SHP77 (cell line): Measurements from ENCODE around the gene TMEM164.

Experiments
- DNase-seq, 2 experiments: peaks; one replicate each; lab custom pipeline; 2025; lab: John Stamatoyannopoulos, UW

The TMEM164 gene

DNA sequence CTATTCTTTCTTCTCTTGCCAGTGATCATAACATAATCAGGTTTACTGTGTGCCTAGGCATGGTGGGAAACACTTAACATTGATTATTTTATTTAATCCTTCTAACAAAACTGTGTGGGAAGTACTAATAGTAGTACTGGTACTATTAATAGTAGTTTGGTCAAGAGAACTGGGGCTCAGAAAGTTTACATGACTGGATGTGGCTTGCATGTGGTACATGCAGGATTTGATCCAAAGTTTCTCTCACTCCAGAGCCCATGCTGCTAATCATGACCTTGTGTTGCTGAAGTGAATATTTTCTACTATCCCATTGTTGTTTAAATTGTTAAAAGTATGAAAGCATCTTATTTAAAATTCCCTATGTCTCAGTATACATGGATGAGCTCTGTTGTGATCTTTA, 78.4 kb downstream of the TMEM164 start:
- no peak for DNase-seq

DNA sequence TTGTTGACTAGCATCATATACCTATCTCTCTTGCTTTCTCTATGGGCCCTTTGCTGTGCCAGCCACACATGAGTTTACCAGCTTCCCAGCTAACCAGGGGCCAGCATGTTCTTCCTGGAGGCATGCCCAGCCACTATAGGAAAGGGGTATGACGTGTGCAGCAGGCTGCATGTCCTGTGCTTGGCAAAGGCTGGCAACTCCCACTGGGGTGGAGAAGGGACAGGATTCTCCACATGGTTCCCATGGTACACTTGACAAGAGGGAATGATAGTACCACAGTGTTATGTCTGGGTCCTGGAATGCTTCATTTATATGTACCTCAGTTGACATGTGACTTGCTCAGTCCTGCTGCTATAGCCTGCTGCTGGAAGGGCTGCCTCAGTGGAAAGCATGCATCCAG, 78.8 kb downstream of the TMEM164 start:
- DNase-seq: no peak

DNA sequence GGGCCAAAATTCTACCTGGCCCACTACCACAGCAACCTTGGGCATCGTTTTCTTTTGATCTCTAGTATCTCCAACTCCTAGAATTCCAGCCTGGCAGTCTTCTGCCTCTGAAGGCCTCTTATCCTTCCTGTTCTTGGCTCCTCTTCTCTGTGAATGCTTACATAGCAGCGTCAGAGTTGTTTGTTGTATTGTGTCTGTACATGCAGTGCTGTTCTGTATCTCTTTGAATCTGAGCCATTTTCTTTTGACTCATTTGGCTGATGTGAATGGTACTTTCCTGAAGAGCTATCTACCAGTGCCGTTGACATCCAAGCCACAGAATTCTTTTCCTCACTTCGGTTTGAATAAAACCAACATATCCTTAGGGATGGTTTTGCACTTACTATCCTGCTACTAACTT, 79.2 kb downstream of the TMEM164 start:
- no peak for DNase-seq

DNA sequence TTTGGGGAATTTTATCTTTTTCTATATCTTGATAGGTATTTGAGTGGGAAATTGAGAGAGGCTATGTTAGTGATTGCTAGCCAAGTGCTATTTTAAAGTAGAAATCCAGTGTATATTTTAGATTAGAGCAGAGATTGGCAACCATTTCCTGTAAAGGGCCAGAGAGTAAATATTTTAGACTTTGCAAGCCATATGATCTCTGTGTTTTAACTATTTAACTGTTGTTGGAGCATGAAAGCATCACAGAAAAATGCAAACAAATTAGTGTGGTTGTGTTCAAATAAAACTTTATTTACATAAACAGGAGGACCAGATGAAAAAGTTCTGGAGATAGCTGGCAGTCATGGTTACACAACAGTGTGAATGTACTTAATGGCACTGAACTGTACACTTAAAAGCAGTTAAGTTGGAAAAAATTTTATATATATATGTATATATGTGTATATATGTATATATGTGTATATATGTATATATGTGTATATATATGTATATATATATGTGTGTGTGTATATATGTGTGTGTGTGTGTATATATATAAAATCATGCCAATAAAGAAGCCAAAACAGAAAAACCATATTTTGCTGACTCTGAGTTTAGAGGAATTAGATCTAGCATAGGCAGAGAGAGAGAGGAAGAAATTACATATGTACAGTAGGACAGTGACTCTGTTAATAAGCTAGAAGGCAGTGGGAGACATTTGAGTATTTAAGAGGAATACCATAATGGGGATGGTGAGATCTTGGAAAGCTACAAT, 83.4 kb downstream of the TMEM164 start:
- no peak for DNase-seq

DNA sequence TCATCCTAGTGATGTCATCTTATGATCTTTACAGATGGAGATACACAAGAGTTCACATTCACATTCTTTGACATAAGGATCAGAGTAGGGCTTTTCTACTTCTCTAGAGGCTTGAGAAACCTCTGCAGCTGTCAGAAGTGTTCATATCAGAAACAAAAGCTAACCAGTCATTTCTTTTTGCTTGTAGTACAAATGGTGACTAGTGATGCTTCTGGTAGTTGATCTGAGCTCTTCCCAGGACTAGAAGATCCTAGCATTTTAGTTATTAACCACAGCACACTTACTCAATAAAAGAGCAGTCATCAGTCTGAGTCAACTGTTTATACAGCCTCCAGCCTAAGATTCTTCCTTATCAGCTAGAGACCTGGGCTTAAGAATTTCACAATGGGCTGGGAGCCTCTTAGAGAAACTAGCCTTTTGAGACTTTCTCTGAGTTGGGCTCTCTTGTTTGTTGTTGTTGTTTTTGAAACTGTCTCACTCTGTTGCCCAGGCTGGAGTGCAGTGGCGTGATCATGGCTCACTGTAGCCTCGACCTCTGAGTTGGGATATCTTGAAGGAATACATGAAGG, 84.1 kb downstream of the TMEM164 start:
- no peak for DNase-seq

DNA sequence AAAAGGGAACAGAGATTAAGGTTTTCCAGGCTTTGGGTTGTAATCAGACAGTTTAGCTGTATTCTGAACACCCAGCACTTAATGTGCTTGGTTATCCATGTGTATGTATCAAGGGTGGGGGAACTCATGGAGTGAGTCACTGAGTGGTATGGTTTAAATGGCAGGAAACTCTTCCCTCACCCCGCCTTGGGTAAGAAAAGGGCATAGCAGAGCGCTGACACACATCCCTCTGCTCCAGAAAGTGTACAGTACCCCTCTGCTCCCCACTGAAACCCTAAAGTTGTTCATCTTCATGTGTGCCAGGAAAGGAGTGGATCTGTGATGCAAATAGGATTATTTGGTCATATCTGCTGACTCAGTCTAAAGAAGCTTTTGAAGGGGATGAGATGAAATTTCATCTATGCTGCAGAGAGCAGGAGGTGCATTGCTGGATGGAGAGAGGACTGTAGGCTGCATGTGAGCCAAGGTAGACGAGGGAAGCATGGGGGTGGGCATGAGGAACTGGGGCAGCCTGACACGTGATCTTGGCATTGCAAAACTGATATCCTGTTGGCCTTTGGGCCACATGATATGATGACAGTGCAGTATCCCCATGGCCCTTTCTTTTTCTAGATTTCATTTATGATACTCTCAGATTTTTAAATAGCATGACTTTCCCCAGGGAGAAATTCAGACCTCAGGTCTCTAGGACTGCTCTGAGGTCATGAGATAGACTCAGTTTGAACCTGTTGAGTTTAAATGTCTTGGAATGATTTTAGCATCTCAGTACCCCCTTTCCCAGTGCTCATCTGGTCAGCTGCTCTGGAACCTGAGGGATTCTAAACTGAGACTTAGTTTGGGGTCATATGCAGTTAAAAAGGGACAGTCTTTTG, 84.8 kb downstream of the TMEM164 start:
- no peak for DNase-seq

DNA sequence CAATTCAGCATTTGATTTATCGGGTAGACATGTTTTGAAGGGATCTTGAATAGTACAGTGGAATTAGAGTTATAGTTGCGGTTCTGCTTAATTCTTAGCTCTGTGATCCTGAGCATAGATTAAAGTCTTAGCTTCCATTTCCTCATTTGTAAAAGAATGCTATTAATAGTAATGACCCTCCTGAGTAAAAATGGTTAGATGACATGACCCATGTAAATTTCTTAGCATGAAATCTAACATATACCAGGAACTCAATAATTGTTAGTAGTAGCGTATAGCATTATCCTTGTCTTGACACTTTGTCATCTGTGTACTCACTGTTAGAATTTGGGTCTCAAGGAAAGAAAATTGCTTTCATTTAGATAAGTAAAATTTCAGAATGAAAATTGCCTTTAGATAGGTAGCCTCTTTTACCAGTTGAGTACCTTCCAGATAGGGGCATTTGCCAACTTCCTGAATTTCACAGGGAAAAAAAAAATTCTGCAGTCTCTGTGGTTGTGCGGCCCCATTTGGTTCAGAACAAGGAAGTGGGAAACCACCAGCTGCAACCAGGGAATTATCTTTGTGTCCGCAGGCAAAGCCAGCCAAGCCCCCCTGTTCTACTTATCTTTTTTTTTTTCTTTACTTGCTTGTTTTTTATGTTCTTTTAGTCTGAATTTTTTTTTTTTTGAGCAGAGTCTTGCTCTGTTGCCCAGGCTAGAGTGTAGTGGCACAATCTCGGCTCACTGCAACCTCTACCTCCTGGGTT, 86.9 kb downstream of the TMEM164 start:
- no peak for DNase-seq

DNA sequence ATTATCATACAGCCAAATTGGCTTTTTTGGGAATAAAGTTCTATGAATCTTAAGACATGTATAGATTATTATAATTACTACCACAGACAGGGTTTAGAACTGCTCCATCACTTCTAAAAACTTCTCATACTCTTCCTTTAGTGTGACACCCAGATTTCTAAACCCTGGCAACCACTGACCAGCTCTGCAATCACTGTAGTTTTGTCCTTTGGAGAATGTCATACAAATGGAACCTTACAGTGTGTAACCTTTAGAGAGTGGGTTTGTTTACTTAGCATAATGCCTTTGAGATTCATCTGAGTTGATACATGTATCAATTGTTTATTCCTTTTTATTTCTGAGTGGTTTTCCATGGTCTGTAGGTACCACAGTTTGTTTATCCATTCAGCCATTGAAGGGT, 95.0 kb downstream of the TMEM164 start:
- no peak for DNase-seq

DNA sequence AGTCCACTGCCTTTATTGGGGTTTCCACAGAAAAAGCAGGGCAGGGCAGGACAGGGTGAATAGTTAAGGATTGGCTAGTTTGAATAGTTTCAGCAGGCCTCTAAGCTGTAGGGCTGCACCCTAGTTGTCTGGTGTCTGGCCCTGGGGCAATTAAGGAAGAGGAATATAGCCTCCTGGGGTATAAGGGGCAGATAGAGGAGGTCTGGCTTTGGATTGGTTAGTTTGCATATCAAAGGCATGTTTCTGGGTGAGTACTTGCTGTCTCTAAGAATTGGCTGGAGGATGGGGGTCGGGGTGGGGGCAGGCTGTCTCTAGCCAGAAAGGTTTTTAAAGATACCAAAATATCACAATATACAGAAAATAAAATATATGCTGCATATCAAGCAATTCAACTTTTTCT, 100.4 kb downstream of the TMEM164 start:
- DNase-seq: no peak

DNA sequence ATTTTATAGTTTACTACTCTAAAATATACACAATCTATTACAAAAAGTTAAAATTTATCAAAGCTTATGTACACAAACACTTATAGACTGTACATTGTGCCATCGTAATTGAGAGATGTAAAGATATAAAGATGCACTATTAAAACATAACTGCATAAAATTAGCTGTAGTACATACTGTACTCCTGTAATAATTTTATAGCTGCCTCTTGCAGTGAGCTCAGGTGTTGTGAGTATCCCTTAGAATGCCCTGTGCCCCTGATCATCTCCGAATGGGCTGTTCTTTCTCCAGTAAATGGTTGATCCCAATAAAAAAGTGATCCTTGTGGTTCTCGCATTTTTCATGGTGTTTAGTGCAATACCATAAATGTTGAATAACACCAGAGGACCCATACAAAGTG, 101.2 kb downstream of the TMEM164 start:
- no peak for DNase-seq

DNA sequence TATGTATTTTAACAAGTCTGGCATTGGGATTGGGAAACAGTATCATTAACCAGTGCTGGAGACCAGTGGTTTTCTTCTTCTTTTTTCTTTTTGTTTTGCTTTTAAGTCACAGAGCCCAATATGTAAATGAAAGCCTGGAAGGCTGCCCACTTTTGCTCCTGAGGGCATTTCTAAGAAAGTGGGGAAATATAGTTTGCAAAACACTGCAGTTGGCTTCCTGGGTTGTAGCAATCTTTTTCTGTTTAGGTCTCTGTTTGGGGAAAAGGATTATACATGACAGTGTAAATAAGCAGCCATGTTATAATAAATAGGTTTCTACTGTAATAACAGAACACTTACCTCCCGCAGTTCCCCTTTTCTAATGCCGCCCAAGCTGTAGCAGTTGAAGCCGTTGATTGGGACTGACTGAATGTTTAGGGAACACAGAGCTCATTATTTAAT, 105.5 kb downstream of the TMEM164 start:
- no peak for DNase-seq

DNA sequence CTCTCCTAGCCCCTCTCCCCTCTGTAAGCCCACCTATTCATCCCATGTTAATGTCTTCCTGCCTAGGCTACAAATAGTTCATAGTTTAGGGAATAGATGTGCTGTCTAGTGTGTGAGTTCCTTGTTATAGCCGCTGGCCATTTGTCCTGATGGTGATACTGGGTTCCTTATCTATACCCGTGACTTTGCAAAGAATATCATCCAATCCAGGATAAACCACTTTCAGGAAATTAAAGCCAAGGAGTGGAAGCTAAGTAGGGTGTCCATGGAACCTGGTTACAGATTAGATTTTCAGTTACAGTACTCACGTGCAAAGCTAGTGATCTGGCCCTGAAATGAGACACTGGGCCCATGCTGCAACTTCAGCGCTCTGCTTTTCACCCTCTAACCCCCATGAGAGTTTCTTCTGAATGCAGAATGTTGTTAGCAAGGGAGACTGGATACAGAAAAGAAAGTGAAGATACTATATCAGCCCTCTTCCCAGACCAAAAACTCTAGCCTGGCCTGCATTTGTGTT, 111.4 kb downstream of the TMEM164 start:
- DNase-seq: no peak

DNA sequence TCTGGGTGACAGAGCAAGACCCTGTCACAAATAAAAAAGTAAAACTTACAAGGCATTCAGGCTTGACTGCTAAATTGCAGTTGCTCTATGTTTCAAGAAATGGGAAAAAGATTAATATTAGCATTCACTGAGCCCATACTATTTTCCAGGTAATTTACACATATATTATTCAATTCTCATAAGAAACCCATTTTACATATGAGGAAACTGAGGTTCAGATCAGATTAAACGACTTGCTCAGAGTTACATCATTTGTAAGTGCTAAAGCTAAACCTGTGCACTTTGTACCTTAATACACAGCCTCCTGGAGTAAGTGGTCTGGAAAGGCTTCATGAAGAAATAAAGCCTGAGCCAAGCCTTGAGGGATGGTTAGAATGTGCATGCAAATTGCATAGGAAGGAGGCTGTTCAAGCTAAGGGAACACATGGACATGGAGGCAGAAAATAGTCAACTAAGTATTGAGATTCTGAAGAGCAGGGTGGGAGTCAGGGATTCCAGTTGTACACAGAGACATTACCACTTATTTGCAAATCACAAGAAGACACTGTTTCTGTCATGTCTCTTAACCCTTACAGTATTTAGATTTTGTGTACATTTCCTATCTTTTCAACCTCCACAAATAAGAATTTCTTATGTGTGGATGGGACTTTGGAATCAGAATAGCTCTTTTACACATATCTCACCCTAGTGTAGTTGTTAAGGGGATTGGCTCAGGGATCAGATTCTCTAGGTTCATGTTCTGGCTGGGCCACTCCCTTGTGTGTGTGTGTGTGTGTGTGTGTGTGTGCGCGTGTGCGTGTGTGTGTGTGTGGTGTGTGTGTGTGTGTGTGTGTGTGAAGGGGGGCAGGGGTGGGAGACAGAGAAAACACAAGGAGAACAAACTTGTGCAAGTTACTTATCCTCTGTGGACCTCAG, 113.4 kb downstream of the TMEM164 start:
- no peak for DNase-seq

DNA sequence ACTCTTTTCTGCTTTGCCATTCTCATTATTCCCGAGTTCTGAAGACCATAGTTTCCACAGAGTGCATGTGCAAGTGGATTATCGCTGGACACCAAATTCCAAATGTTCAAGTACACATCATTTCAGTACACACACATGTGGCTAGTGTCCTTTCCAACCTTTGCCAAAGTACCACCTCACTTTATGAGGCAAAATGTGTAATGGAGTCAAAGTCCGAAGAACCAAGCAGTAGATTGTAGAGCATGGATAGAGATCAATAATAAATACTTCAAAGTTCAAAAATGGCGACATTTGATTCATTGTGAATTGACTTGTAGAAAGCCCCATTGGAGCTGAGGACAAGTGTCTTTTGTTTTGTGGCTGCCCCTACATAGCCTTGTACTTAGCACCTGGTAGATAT, 115.6 kb downstream of the TMEM164 start:
- DNase-seq: no peak

DNA sequence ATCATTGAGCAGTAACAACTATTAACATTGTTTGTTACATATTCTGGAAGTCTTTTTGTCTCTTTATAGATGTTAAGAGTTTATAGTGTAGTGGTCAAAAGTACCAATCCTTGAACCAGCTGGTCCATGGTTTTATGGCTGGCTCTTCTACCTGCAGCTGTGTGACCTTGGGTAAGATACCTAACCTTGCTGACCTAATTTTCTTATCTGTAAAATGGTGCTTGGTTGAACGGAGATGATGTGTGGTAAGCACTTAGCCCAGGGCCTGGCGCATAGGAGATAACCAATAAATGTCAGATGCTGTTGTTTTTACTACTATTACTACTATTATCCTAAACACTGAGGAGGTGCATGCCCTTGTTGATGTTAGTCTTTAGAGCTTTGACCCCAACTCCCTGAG, 116.6 kb downstream of the TMEM164 start:
- no peak for DNase-seq

DNA sequence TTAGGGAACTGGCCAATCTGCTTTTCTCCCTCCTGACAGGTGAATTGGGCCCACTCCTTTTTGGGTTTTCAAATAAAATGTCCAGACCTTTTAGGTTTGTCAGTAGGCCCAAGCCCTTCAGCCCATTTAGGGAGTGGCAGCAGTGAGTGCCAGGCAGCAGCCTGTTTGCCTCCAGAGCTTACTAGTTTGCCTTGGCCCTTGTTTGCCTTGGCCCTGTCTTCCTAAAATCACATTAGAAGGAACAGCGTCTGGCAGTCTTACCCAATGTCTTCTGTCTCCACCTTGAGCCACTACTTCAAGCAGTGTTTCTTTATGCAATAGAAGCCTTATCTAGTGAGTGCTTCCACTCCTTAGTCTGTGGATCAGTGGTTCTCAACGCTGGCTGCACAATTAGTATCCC, 117.1 kb downstream of the TMEM164 start:
- no peak for DNase-seq

DNA sequence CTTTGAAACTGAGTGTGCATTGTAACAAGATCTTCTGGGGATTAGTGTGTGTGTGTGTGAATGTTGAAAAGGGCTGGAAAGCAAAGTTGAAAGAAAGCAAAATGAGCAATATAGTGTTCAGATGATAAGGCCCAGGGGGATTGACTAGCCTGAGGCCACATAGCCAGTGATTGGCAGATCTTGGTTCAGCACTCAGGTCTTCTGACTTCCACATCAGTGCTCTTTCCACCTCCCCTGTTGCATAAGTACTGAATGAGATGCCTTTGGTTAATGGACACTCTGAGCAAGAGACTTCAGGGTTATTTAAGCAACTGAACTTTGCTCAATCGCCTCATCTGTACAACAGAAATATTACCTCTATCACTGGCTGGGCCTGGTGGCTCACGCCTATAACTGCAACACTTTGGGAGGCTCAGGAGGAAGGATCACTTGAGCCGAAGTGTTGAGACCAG, 120.4 kb downstream of the TMEM164 start:
- DNase-seq: no peak

DNA sequence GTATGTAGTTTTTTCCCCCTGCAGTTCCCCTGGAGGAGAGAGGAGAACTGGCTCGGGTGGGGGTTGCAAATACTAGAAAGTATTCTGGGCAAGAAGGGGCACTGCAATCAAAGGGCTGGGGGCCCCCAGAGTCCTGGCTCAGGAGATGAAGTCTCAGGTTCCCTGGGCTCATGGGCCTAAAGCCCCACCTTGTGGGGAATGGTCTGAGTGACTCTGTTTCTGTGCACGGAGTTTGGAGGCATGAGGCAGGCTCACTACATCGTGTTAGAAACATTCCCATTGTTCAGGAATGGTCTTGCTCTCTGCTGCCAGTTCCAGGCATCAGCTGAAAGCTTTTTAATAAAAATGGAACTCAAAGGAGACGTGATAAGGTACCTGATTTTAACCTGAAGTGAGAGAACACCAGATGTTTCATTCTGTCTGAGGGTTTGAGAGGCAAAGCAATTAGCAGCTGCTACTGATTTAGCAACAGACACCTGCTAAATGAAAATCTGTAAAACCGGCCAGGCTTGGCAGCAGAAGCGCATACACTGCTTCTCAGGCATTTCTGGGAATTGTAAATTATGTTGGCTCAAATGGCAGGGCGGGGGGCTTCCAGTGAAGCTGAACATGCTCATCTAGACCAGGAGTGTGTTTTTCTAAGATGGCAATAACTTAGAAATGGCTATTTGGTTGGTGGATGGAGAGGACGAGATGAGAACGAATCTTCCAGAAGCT, 122.7 kb downstream of the TMEM164 start:
- DNase-seq: no peak

DNA sequence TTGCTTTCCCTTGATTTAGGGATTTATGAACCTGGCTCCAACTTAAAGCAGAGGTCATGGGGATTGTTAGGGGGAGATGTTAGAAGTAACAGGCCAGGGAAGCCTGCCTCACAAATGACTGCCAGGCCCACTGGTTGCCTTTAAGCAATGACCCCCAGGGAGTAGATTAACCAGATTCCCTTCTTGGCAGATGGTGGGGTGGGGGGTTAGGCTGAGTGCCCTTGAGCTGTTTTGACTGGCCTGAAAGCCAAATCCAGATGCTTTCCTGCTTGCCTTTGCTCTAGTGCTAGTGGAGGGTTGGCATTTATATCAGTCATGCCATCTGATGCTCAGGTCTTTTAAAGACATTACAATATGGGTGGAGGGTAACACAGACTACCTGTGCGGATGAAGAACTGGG, 128.1 kb downstream of the TMEM164 start:
- no peak for DNase-seq

DNA sequence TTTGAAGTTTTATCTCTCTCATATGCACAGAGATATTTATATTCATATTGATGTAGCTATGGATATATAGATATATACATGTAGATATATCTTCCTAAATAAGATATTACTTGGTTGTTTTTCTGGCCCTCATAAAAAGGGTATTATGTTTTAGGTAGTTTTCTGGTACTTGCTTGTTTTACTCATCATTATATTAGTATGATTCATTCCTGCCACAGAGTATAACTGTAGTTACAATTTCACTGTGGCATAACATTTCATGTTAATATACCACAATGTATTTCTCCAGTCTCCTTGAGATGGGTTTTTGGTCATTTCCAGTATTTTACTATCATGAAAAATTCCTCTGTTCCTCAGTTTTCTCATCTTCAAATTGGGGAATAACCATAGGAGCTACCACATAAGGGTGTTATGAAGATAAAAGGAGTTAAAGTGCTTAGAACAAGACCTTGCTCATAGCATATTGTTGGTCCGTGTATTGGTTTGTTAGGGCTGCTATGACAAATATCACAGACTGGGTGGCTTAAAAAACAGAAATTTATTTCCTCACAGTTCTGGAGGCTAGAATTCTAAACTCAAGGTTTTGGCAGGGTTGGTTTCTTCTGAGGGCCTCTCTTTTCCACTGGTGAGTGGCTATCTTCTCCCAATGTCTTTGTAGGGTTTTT, 129.7 kb downstream of the TMEM164 start:
- no peak for DNase-seq
